Retinal pigment epithelial cell (primary cell): ENCODE measurements around the gene NKD1.

ENCODE experiments used
- DNase-seq: peaks from one replicate; pipeline ENCODE4 v3.0.0-alpha.2; 2010; ENCODE audit warnings: low read depth
- H3K4me3 ChIP-seq: 2 replicates; pipeline ENCODE4 v1.5.1; 2011; ENCODE audit warnings: mild to moderate bottlenecking, low read length, control low read depth, moderate library complexity
- CTCF ChIP-seq: conservative IDR thresholded peaks from 2 replicates; pipeline ENCODE4 v1.5.1; 2011; ENCODE audit warnings: low read depth, low read length, control low read depth, inconsistent platforms

The NKD1 gene

DNA sequence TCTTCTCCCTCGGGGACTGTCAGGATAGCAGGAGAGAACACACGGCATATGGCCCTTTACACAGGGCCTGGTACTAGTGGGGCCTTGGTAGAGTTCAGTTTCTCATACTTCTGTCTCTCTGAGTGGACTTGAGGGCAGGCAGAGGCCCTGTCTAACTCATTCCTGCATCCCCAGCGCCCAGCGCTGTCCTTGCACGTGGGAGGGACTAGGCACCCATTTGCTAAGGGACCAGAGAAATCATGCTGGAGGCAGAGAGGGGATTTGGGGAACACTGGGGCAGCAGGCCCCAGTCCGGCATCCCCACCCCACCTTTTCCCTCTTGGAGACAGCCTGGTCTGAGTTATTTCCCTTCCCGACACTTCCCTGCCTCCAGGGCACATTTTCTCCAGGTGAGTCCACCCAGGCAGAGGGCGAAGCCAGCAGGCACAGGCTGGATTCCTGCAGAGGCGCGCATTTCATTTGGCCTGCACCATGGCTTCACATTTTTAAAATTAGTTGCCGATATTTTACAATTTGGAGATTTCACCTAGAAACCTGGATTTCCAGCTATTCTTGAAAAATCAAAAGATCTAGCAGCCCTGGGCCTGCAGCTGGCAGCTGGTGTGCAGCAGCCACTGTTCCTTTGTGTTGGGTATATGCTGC lies 9.7 kb upstream of the NKD1 start:
- DNase-seq = no peak
- TF ChIP-seq CTCF = no peak
- H3K4me3 ChIP-seq = no peak overlapping the region

GRCh38 chr16:50539053-50539695 lies 9.0 kb upstream of the NKD1 start:
- DNase-seq = no peak
- TF ChIP-seq CTCF = no peak
- no peak overlapping the region for H3K4me3 ChIP-seq

DNA sequence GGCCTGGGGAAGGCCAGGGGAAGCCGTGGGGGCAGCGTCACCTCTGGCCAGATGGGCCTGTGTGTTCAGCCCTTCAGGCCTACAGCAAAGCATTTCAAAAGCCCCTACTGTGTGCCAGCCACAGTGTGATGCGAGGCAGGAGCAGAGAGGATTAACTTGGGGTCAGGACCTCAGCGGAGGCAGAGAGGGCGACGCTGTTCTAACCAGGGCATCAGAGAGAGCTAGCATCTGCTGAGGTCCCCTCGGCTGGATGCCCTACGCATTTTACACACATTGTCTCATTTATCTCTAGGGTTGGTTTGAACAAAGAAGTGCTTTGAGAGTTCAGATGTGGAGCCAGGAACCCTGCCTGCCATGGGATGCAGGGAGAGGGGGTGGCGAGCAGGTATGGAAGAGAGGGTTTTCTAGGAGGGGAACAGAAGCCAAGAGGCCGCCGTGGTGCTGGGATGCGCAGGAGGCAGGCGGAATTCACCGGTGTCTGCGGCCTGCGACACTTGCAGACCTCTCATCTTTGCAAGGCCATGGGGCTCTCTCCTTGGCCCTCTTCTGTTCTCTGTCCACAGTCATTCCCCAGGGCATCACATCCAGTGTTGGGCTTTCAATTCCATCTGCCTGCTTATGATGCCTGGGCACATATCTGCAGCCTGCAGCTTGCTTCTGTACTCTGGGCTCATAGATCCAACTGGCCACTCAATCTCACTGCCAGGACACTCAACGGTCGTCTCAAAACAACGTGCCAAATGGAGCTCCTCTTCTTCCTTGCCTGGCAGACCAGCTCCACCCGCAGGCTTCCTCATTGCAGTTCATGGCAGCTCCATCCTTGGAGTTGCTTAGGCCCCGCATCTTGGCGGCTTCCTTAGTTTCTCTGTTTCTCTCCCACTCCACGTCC lies 8.1 kb upstream of the NKD1 start:
- TF ChIP-seq CTCF = no peak
- no peak overlapping the region for H3K4me3 ChIP-seq
- no peak for DNase-seq

DNA sequence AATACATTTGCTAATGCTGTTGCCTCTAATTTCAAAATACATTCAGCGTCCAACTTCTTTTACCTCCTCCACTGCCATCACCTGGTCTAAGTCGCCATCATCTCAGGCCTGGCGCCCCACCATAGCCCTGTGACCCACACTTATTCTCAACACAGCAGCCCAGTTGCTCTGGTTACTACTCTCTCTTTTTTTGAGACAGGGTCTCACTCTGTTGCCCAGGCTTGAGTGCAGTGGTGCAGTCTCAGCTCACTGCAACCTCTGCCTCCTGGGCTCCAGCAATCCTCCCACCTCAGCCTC lies 7.5 kb upstream of the NKD1 start:
- H3K4me3 ChIP-seq = no peak overlapping the region
- TF ChIP-seq CTCF = no peak
- no peak for DNase-seq

DNA sequence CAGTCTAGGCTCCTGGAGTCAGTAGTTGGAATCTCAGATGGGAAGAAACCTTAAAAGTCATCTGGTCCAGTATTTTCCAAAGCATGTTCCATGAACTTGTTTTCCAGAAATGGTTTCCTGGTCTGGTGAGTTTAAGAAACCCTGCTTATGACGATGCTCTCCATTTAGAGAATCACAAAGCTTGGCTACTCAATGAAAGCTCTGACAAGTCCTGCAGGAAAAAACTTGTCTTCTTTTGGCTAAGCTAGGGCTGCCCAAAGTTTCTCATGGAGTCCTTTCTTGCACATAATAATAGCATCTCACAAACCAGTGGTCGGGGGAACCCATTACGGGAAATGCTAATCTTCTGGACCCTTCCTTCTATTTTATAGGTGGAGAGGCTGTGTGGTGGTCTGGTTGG lies 5.5 kb upstream of the NKD1 start:
- TF ChIP-seq CTCF = no peak
- no peak overlapping the region for H3K4me3 ChIP-seq
- DNase-seq = no peak

DNA sequence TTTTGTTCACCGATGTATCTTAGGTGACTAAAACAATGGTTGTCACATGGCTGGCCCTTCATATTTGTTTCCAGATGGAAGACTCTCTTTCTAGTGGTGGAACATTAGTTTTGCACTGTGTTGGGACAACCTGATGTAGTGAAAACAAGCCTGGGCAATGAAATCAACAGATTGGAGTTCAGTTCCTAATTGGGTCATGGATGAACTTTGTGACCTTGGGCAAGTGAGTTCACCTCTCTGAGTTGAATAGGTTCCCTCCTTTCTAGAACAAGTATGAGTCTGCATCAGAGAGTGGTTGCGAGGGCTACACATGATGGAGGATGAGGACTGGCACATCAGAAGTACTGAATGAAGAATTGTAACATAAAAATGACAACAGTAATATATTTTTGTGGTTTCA lies 2.1 kb upstream of the NKD1 start:
- no peak for DNase-seq
- TF ChIP-seq CTCF = no peak
- H3K4me3 ChIP-seq = no peak overlapping the region
